Choroid plexus epithelial cell (primary cell): ENCODE measurements around the gene CELSR3.

Source experiments
- DNase-seq: peaks from one replicate; pipeline ENCODE4 v3.0.0-alpha.2; 2010; ENCODE audit warnings: low read depth
- H3K4me3 ChIP-seq: 2 replicates; pipeline ENCODE4 v1.5.1; 2011; ENCODE audit warnings: low read depth, mild to moderate bottlenecking, control low read depth, low read length, moderate library complexity
- TF ChIP-seq, protein P1 (sequence below): conservative IDR thresholded peaks from 2 replicates; pipeline ENCODE4 v1.5.1; 2011; ENCODE audit warnings: low read depth, mild to moderate bottlenecking, control low read depth, inconsistent platforms, low read length, moderate library complexity

CELSR3 gene

DNA sequence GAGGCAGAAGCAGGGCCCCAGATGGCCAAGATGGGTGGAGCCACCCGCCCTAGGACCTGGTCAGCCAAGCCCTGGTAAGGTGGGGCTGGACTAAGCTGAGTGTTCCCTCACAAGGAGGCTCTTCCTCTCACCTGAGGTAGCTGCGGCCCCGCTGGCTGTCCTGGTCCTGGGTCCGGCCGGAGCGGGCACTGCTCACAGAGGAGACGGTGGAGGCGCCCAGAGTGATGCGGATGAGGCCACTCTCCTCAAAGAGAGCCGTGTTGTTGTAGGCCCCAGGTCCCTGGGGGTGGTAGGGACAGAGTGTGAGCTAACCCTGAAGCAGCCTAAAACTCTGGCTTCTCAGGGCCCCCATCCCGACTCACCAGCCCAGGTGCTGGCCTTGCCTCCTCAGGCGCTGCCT, 20.1 kb downstream of the CELSR3 start:
- TF ChIP-seq, protein P1, sequence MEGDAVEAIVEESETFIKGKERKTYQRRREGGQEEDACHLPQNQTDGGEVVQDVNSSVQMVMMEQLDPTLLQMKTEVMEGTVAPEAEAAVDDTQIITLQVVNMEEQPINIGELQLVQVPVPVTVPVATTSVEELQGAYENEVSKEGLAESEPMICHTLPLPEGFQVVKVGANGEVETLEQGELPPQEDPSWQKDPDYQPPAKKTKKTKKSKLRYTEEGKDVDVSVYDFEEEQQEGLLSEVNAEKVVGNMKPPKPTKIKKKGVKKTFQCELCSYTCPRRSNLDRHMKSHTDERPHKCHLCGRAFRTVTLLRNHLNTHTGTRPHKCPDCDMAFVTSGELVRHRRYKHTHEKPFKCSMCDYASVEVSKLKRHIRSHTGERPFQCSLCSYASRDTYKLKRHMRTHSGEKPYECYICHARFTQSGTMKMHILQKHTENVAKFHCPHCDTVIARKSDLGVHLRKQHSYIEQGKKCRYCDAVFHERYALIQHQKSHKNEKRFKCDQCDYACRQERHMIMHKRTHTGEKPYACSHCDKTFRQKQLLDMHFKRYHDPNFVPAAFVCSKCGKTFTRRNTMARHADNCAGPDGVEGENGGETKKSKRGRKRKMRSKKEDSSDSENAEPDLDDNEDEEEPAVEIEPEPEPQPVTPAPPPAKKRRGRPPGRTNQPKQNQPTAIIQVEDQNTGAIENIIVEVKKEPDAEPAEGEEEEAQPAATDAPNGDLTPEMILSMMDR: no peak
- no peak for DNase-seq
- H3K4me3 ChIP-seq: no peak overlapping the region

- TF ChIP-seq, protein P1: no peak
- no peak for DNase-seq
- H3K4me3 ChIP-seq: no peak overlapping the region
Observed at GRCh38 chr3:48641396-48641795, 21.3 kb downstream of the CELSR3 start.

DNA sequence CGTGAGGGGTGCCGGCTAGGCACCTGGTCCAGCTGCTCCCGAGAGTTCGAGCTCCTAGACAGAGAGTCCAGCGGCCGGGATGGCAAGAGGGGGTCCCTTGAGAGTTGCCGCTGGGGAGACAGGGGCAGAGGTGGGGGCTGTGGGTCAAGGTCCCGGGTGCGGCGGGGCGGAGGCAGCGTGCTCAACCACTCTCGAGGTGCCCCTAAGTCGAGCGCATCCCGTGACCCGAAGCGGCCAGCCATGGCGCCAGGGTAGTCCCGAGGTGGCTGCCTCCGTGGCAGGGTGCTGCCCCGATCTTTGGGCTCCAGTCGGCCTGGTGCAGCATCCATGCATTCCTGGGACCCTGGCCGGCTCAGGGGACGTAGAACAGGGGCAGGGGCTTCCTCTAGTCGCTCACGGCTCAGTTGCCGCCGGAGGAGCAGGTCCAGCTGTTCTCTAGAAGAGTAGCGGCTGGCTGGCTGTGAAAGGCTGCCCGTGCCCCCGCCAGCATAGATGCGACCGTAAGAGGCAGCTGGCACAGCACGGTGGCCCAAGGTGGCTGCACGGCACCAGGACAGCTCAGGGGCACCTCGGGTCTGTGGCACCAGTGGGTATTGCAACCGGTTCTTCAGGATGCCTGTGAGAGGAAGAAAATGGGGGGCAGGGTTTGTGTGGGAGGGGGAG, 22.6 kb downstream of the CELSR3 start:
- DNase-seq: no peak
- TF ChIP-seq, protein P1: no peak
- no peak overlapping the region for H3K4me3 ChIP-seq

GRCh38 chr3:48637305-48637704, 25.4 kb downstream of the CELSR3 start:
- H3K4me3 ChIP-seq: no peak overlapping the region
- DNase-seq: no peak
- TF ChIP-seq, protein P1: no peak

DNA sequence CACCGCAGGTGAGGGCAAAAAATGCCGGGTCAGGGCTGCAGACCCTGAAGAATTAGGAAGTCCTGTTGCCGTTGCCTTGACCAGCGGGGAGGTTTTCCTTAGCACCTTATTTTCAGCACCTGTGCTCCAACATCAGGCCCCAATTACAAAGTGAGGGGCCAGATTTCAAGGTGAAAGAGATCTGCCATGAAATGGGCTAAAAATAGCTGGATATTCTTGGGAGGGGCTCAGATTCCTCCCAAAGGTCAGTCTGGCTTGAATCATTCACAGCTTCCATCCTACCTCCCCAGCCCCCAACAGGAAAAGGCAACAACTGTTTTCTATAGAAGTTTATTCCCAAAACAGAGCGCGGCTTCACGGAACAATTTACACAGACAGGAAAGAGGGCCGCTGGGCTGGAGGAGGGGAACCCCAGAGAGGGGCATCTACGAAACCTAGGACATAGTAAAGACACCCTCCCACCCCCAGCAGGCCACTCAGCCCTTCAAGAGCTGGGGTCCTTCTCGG, 26.5 kb downstream of the CELSR3 start:
- peak overlapping the region; percentile 96 for H3K4me3 ChIP-seq
- no peak for DNase-seq
- TF ChIP-seq, protein P1: no peak

- TF ChIP-seq, protein P1: peak; percentile 79
Observed at GRCh38 chr3:48635222-48636021, 27.3 kb downstream of the CELSR3 start, which contains the start of gene SLC26A6. Gene SLC26A6 (minus strand): TSS chr3:48635461. CDS start chr3:48635393, 68 bp downstream.

More at GRCh38 chr3:48635222-48636021, 27.3 kb downstream of the CELSR3 start, which contains the start of gene SLC26A6:
- peak; percentile 98 for DNase-seq
- peak within 1 kb of the TSS; percentile 96 for H3K4me3 ChIP-seq
